ENCODE results near the gene CWC27. TPM values are rescaled to one million over a fixed set of nuclear protein-coding genes. Genes with fewer than 3 reads are reported as not detected.
A peak's percentile ranks its signal among the peaks of the same experiment; 100 is the strongest.

The CWC27 gene
- total RNA-seq, 1 experiment from 2014 or later = 42.7 TPM

DNA sequence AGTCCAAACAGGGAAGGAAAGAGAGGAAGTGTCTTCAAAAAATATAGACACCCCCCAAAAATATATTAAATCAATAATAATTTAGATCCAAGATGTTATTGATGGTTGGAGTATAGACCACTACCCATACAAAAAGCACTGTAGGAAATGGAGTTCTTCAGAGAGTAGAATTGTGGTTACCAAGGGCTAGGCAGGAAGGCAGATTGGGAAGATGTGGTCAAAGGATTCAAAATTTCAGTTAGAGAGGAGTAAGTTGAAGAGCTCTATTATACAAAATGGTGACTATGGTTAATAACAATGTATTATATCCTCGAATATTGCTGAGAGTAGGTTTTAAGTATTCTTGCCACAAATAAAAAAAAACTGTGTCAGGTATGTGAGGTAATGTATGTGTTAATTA is 149.4 kb downstream of the CWC27 start (continued):
- no peak for TF ChIP-seq SMAD3 (CRISPR knock-in tag; IDR thresholded peaks at IDR 0.05; ENCODE audit: borderline replicate concordance)
- TF ChIP-seq, protein P1, sequence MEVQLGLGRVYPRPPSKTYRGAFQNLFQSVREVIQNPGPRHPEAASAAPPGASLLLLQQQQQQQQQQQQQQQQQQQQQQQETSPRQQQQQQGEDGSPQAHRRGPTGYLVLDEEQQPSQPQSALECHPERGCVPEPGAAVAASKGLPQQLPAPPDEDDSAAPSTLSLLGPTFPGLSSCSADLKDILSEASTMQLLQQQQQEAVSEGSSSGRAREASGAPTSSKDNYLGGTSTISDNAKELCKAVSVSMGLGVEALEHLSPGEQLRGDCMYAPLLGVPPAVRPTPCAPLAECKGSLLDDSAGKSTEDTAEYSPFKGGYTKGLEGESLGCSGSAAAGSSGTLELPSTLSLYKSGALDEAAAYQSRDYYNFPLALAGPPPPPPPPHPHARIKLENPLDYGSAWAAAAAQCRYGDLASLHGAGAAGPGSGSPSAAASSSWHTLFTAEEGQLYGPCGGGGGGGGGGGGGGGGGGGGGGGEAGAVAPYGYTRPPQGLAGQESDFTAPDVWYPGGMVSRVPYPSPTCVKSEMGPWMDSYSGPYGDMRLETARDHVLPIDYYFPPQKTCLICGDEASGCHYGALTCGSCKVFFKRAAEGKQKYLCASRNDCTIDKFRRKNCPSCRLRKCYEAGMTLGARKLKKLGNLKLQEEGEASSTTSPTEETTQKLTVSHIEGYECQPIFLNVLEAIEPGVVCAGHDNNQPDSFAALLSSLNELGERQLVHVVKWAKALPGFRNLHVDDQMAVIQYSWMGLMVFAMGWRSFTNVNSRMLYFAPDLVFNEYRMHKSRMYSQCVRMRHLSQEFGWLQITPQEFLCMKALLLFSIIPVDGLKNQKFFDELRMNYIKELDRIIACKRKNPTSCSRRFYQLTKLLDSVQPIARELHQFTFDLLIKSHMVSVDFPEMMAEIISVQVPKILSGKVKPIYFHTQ (CRISPR knock-in tag; IDR thresholded peaks at IDR 0.05) = no peak
- TF ChIP-seq TEAD1 (CRISPR knock-in tag; IDR thresholded peaks at IDR 0.05) = no peak
- no peak for TF ChIP-seq MXD4 (CRISPR knock-in tag; IDR thresholded peaks at IDR 0.05; ENCODE audit: borderline replicate concordance)
- TF ChIP-seq CREB1 (CRISPR knock-in tag; IDR thresholded peaks at IDR 0.05) = no peak

DNA sequence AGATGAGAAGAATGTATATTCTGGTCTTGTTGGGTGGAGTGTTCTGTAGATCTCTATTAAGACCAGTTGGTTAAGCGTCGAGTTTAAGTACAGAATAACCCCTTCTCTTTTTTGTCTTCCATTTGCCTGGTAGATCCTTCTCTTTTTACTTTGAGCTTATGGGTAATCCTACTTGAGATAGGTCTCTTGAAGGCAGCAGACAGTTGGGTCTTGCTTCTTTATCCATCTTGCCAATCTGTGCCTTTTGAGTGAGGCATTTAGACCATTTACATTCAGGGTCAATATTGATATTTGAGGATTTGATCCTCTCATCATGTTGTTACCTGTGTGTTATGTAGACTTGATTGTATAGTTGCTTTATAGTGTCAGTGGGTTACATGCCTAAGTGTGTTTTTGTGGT is 152.7 kb downstream of the CWC27 start:
- no peak for DNase-seq (ENCODE audit: low spot score)
- no peak overlapping the region; the same call in 1 of the 2 replicates for H3K27ac Mint-ChIP-seq
- no peak overlapping the region for H3K4me3 Mint-ChIP-seq
- peaks cover 34% of the 10 kb centered on the region for H3K36me3 Mint-ChIP-seq
- TF ChIP-seq CREM (CRISPR knock-in tag; IDR thresholded peaks at IDR 0.05) (no peak), NR3C1 (CRISPR knock-in tag; conservative IDR thresholded peaks at IDR 0.05; ENCODE audit: low read depth) (no peak), MXD4 (CRISPR knock-in tag; IDR thresholded peaks at IDR 0.05; ENCODE audit: borderline replicate concordance) (no peak), JAZF1 (CRISPR knock-in tag; IDR thresholded peaks at IDR 0.05) (no peak), TCF7 (CRISPR knock-in tag; IDR thresholded peaks at IDR 0.05; ENCODE audit: low read depth) (no peak)
- TF ChIP-seq, protein P2, sequence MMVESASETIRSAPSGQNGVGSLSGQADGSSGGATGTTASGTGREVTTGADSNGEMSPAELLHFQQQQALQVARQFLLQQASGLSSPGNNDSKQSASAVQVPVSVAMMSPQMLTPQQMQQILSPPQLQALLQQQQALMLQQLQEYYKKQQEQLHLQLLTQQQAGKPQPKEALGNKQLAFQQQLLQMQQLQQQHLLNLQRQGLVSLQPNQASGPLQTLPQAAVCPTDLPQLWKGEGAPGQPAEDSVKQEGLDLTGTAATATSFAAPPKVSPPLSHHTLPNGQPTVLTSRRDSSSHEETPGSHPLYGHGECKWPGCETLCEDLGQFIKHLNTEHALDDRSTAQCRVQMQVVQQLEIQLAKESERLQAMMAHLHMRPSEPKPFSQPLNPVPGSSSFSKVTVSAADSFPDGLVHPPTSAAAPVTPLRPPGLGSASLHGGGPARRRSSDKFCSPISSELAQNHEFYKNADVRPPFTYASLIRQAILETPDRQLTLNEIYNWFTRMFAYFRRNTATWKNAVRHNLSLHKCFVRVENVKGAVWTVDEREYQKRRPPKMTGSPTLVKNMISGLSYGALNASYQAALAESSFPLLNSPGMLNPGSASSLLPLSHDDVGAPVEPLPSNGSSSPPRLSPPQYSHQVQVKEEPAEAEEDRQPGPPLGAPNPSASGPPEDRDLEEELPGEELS (CRISPR knock-in tag; IDR thresholded peaks at IDR 0.05) = no peak
- TF ChIP-seq, protein P3, sequence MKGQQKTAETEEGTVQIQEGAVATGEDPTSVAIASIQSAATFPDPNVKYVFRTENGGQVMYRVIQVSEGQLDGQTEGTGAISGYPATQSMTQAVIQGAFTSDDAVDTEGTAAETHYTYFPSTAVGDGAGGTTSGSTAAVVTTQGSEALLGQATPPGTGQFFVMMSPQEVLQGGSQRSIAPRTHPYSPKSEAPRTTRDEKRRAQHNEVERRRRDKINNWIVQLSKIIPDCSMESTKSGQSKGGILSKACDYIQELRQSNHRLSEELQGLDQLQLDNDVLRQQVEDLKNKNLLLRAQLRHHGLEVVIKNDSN (CRISPR knock-in tag; IDR thresholded peaks at IDR 0.05) = no peak
- TF ChIP-seq, protein P4, sequence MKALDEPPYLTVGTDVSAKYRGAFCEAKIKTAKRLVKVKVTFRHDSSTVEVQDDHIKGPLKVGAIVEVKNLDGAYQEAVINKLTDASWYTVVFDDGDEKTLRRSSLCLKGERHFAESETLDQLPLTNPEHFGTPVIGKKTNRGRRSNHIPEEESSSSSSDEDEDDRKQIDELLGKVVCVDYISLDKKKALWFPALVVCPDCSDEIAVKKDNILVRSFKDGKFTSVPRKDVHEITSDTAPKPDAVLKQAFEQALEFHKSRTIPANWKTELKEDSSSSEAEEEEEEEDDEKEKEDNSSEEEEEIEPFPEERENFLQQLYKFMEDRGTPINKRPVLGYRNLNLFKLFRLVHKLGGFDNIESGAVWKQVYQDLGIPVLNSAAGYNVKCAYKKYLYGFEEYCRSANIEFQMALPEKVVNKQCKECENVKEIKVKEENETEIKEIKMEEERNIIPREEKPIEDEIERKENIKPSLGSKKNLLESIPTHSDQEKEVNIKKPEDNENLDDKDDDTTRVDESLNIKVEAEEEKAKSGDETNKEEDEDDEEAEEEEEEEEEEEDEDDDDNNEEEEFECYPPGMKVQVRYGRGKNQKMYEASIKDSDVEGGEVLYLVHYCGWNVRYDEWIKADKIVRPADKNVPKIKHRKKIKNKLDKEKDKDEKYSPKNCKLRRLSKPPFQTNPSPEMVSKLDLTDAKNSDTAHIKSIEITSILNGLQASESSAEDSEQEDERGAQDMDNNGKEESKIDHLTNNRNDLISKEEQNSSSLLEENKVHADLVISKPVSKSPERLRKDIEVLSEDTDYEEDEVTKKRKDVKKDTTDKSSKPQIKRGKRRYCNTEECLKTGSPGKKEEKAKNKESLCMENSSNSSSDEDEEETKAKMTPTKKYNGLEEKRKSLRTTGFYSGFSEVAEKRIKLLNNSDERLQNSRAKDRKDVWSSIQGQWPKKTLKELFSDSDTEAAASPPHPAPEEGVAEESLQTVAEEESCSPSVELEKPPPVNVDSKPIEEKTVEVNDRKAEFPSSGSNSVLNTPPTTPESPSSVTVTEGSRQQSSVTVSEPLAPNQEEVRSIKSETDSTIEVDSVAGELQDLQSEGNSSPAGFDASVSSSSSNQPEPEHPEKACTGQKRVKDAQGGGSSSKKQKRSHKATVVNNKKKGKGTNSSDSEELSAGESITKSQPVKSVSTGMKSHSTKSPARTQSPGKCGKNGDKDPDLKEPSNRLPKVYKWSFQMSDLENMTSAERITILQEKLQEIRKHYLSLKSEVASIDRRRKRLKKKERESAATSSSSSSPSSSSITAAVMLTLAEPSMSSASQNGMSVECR (CRISPR knock-in tag; IDR thresholded peaks at IDR 0.05; ENCODE audit: borderline replicate concordance) = no peak
- ATAC-seq = no peak
- POLR2A ChIA-PET = no interaction called here
- H3K27me3 Mint-ChIP-seq (ENCODE audit: low read depth) = no peaks in the 10 kb centered on the region
- CTCF ChIA-PET = no interaction called here
- peaks cover 44% of the 10 kb centered on the region for H3K9me3 Mint-ChIP-seq
- H3K4me1 Mint-ChIP-seq = peaks cover 11% of the 10 kb centered on the region

DNA sequence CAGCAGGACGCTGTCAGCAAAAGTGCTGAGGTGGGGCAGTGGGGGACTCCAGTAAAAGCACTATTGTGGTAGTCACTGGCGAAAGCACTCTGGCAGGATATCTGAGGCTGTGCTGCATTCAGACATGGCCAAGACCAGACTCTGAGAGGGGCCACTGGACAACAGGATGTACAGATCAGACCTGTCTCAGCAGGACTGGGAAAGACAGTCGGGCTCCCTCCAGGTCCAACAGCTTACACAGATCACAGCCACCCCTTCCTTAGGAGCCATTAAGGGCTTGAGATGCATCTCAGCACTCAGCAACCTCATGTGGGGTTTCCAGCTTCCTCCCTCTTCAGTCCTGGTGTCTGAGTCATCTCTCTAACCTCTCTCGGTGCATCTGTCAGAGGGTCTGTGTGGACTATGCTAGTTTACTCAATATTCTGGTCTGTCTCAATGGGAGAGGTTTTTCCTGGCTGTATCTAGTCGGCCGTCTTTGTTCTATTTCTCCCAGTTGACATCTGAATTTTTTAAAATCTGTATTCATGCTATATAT is 154.5 kb downstream of the CWC27 start:
- CTCF ChIA-PET = no interaction called here
- POLR2A ChIA-PET = no interaction called here
- no peak for DNase-seq (ENCODE audit: low spot score)
- no peak overlapping the region for H3K4me3 Mint-ChIP-seq
- peaks cover 36% of the 10 kb centered on the region for H3K9me3 Mint-ChIP-seq
- TF ChIP-seq, protein P5, sequence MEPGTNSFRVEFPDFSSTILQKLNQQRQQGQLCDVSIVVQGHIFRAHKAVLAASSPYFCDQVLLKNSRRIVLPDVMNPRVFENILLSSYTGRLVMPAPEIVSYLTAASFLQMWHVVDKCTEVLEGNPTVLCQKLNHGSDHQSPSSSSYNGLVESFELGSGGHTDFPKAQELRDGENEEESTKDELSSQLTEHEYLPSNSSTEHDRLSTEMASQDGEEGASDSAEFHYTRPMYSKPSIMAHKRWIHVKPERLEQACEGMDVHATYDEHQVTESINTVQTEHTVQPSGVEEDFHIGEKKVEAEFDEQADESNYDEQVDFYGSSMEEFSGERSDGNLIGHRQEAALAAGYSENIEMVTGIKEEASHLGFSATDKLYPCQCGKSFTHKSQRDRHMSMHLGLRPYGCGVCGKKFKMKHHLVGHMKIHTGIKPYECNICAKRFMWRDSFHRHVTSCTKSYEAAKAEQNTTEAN (CRISPR knock-in tag; IDR thresholded peaks at IDR 0.05) = no peak
- TF ChIP-seq, protein P6, sequence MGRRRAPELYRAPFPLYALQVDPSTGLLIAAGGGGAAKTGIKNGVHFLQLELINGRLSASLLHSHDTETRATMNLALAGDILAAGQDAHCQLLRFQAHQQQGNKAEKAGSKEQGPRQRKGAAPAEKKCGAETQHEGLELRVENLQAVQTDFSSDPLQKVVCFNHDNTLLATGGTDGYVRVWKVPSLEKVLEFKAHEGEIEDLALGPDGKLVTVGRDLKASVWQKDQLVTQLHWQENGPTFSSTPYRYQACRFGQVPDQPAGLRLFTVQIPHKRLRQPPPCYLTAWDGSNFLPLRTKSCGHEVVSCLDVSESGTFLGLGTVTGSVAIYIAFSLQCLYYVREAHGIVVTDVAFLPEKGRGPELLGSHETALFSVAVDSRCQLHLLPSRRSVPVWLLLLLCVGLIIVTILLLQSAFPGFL (CRISPR knock-in tag; IDR thresholded peaks at IDR 0.05; ENCODE audit: borderline replicate concordance) = no peak
- no peak for TF ChIP-seq GRHL2 (CRISPR knock-in tag; IDR thresholded peaks at IDR 0.05; ENCODE audit: insufficient replicate concordance, severe bottlenecking)
- no peak for TF ChIP-seq FOXK1 (CRISPR knock-in tag; IDR thresholded peaks at IDR 0.05)
- no peak for TF ChIP-seq NR3C1 (CRISPR knock-in tag; conservative IDR thresholded peaks at IDR 0.05; ENCODE audit: low read depth)
- peak; percentile 22; the same call in 1 of the 2 replicates for ATAC-seq
- no peaks in the 10 kb centered on the region for H3K27me3 Mint-ChIP-seq (ENCODE audit: low read depth)
- no peak overlapping the region for H3K27ac Mint-ChIP-seq
- peaks cover 11% of the 10 kb centered on the region for H3K4me1 Mint-ChIP-seq
- H3K36me3 Mint-ChIP-seq = peaks cover 34% of the 10 kb centered on the region

All from WTC11 (cell line).